HG03571 (cell line): ENCODE measurements around the gene CDYL2.
"Not testable (repeated sequence)": the region's sequence is repeated elsewhere in the genome, so short reads cannot be mapped to it uniquely, and the experiment has no call there.

Source experiments
- ATAC-seq: cut with Tn5 transposase; IDR thresholded peaks from one replicate; pipeline ENCODE4 v1.9.1; 2021; ENCODE audit not compliant: unreplicated experiment

CDYL2 gene

DNA sequence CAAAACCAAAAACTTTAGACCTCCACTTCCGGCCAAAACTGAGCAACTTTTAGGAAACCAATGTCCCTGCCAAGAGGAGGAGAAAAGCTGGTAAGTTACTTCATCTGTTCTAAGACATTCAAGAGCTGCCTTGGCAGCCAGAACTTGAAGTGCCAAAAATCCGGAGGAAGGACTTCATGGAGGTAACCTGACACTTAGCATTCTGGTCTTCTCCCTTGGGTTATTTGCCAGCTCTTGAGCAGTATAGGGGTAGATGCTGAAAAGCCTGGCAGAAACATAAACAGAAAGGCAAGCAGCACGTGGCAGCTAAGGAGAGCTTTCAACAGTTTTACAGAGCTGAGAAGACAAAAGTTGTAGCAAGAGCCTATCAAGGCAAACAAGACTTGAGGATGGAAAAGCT is 53.2 kb downstream of the CDYL2 start:
- ATAC-seq, result no peak

- ATAC-seq, result no peak
Observed at GRCh38 chr16:80746231-80746630, 58.2 kb downstream of the CDYL2 start.

- ATAC-seq, result no peak
Observed at GRCh38 chr16:80744856-80745255, 59.5 kb downstream of the CDYL2 start.

- no peak for ATAC-seq
Observed at GRCh38 chr16:80743772-80744171, 60.6 kb downstream of the CDYL2 start.

GRCh38 chr16:80743273-80743672 is 61.1 kb downstream of the CDYL2 start:
- ATAC-seq, result no peak

- no peak for ATAC-seq
Observed at GRCh38 chr16:80742331-80742730, 62.1 kb downstream of the CDYL2 start.

DNA sequence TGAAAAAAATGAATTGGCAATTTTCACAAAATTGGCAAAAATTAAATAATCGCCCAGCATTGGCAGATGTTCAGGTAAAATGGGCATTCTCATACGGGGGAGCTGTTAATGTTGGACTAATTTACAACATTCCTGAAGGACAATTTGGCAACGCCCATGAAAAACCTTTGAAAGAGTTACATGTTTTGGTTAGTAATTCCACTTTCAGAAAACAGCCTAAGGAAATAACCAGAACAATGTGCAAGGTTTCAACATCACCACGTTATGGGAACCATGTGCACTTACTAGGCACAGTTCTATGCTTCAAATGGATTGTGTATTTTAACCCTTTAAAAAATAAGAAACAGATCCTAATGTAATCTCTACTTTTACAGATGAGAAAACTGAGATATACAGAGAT is 62.7 kb downstream of the CDYL2 start:
- ATAC-seq, result no peak

GRCh38 chr16:80739523-80739922 is 64.9 kb downstream of the CDYL2 start:
- ATAC-seq, result no peak

- no peak for ATAC-seq
Observed at GRCh38 chr16:80738521-80738920, 65.9 kb downstream of the CDYL2 start.

DNA sequence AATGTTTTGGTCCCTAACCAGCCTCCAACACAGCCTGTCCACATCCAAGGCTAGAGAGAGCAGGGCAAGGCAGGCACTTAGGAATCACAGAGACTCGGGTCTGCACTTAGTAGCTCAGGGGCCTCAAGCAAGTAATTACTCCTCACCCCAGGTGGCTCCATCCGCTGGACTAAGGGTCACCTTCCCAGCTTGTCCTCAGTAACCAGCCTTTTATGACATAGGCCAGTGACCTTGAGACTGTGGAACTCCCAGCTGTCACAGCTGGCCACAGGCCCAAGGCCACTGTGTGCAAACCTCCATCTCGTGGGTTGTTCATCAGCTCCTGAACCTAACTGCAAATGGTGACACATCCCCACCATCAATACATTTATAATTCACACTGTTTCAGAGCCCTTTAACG is 68.6 kb downstream of the CDYL2 start:
- no peak for ATAC-seq

DNA sequence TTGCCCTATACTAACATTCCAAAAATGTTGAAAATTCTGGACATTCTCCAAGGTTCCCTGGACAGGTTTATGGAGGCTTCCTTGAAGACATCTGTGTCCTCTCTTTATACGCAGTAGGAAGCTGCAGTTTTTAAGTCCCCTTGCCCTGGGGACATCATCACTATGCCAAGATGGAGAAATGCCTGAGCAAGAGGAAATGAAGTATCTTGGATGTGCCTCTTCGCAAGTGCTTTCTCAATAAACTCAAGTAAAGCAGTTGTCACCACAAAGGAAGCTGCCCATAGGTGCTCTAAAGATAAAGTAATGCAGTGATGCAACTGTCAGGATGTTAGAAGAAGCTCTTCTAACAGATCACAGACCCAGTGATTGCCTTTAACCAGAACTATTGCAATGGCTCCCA is 71.0 kb downstream of the CDYL2 start:
- ATAC-seq, result no peak

GRCh38 chr16:80731915-80732314 is 72.5 kb downstream of the CDYL2 start:
- no peak for ATAC-seq

- not testable (repeated sequence) for ATAC-seq
Observed at GRCh38 chr16:80727066-80727763, 77.2 kb downstream of the CDYL2 start.

DNA sequence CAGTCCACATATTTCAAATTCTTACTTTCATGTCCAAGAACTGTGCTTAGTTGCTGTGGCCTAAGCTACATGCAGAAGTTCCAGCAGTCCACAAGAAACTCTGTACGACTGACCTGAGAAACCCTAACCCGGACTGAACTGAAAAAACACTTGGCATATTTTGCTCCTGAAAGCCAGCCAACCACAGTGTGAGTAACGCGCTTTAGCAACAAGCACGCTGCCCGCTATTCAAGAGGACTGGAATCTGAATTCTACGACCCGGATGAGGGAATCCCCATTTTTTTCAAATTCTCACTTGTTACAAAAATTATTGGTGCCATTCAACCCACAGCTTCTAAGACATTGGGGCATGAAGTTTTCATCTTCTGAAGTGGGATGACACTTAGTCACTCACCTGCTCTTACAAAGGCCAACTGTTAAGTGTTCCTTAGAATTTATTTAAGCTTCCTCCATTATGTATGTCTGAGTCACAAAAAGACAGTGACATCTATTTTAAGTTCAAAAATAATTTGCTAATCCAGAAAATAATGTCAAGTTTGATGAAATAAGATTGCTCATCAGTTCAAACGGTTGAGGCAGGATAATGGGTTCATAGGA is 78.7 kb downstream of the CDYL2 start:
- ATAC-seq, result no peak

- no peak for ATAC-seq
Observed at GRCh38 chr16:80723981-80724380, 80.4 kb downstream of the CDYL2 start.

- ATAC-seq, result no peak
Observed at GRCh38 chr16:80723091-80723490, 81.3 kb downstream of the CDYL2 start.

GRCh38 chr16:80720804-80721371 is 83.5 kb downstream of the CDYL2 start:
- no peak for ATAC-seq

DNA sequence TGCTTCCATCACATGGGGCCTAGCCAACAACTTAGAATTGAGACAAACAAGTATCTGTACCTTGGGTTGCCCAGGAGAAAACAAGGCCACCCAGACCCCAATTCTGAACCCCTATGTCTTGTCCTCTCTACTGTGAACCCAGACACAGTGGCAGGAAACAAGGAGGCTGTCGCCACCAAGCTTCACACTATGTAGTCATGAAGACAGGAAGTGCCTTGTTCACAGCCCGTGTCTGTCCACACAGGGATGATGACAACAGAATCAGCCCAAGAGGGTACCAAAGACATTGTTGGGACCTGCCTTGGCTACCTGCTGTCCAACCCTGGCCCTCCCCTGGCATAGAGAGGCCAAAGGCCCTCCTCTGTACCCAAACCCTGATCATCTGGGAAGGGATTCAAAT is 84.8 kb downstream of the CDYL2 start:
- ATAC-seq, result no peak

DNA sequence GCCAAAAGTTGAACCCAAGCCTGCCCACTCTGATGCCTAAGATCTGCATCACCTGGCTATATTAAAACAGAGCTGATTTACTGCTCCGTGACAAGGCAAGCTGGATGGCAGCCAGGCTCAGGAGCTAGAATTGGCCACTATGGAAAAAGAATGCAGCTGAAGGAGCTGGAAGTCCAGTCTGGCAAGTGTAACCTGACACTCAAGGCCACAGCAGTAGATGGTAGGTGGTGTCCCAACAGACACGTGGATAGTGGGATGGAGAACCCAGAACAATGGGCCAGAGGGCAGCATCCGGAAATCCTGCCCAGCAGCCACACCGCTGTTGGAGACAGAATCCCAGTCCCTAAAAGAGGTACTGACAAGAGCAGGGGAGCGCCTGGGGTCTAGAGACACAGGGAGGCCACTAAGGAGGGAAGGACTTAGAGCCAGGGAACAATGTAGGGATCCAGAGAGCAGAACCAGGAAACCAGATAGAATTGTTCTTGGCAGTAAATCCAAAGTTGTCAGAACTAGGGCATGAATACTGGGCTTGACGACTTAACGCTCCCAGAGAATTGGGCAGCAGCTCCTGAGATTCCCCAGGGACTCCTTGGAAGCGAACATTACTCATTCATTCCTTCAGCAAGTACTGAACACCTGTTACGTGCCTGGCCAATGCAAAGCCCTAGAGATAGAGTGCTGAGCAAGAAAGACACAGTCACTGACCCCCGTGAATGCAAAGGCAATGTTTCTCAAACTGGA is 85.7 kb downstream of the CDYL2 start:
- no peak for ATAC-seq

GRCh38 chr16:80717611-80718010 is 86.8 kb downstream of the CDYL2 start:
- no peak for ATAC-seq

DNA sequence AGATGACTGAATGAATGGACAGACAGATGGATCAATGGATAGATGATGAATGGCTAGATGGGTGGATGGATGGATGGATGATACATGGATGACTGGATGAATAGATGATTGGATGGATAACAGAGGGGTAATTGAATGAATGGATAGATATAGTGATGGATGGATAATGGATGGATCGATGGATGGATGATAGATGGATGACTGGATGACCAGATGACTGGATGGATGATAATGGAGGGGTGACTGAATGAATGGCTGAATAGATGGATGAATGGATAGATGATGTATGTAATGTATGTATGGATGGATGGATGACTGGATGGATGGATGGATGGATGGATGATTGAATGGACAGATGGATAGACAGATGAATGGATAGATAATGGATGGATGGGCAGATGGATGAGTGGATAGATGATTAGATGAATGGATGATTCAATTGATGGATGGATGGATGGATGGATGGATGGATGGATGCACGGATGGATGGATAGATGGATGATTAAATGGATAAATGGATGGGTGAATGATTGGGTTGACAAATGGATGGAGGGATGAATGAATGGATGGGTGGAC is 87.7 kb downstream of the CDYL2 start:
- ATAC-seq, result no peak

GRCh38 chr16:80711406-80711805 is 93.0 kb downstream of the CDYL2 start:
- no peak for ATAC-seq
